A549 (cell line): ENCODE measurements around the gene PHAF1. TPM values are rescaled to one million over a fixed set of nuclear protein-coding genes. Genes with fewer than 3 reads are reported as not detected.
A peak's percentile ranks its signal among the peaks of the same experiment; 100 is the strongest.

Experiments
- ATAC-seq, 2 experiments: fragments of 200-7000 bp in 1 of 2; fragments of >200 bp in 1 of 2; cut with Nextera tagmentation in 1 of 2; cut with Tn5 transposase in 1 of 2; 3 replicates each; pipeline versions ENCODE4 v1.8.0 to v1.9.1; 2018 to 2020; ENCODE audit warnings: mild to moderate bottlenecking in 1 of 2, moderate library complexity in 1 of 2
- CTCF ChIA-PET: fragments of 300-600 bp; sonication (Branson Sonifier 250); formaldehyde crosslinking; extraction: SDS; loops from one replicate; lab custom pipeline; 2021; ENCODE audit warnings: antibody characterized with exemption, inconsistent platforms; lab: Yijun Ruan, JAX
- POLR2A ChIA-PET: fragments of 350-600 bp; formaldehyde crosslinking; extraction: SDS; loops from one replicate; lab custom pipeline; 2021; ENCODE audit warnings: antibody characterized with exemption, inconsistent platforms; lab: Yijun Ruan, JAX
- DNase-seq, 2 experiments: peaks; one replicate each; pipeline versions ENCODE4 v3.0.0 to v3.0.0-alpha.2; 2011 to 2016; ENCODE audit warnings: low read depth in 1 of 2, low spot score in 1 of 2
- FAIRE-seq: peaks from 2 replicates; lab custom pipeline; 2011; peaks lifted over from hg19 to GRCh38; lab: Jason Lieb, UNC
- H3K27ac ChIP-seq, 2 experiments: fragments of >200 bp; sonication (Bioruptor Twin); formaldehyde crosslinking; 3 replicates each; pipeline ENCODE4 v1.5.1; 2016 to 2017
- H3K4me1 ChIP-seq: fragments of >200 bp; sonication (Bioruptor Twin); formaldehyde crosslinking; 3 replicates; pipeline ENCODE4 v1.6.1; 2016
- H3K4me2 ChIP-seq: fragments of >200 bp; sonication (Bioruptor Twin); formaldehyde crosslinking; 3 replicates; pipeline ENCODE4 v1.6.1; 2016
- H3K4me3 ChIP-seq: fragments of >200 bp; sonication (Bioruptor Twin); formaldehyde crosslinking; 3 replicates; pipeline ENCODE4 v1.5.1; 2016
- H3K9me3 ChIP-seq: fragments of >200 bp; sonication (Bioruptor Twin); formaldehyde crosslinking; 3 replicates; pipeline ENCODE4 v1.6.1; 2016
- ATOH8 ChIP-seq: fragments of 250-450 bp; sonication (Bioruptor Pico); IDR thresholded peaks from 2 replicates; pipeline ENCODE4 v1.5.0; 2020; ENCODE audit warnings: low read depth, mild to moderate bottlenecking, moderate library complexity
- BHLHE40 ChIP-seq: IDR thresholded peaks from 2 replicates; pipeline ENCODE4 v1.6.1; 2012; ENCODE audit warnings: low read depth, low read length, inconsistent platforms
- CTCF ChIP-seq: fragments of >200 bp; sonication (Bioruptor Twin); formaldehyde crosslinking; IDR thresholded peaks from 3 replicates; pipeline ENCODE4 v1.5.1; 2016
- EHF ChIP-seq: fragments of 250-450 bp; sonication (Bioruptor Pico); IDR thresholded peaks from 2 replicates; pipeline ENCODE4 v1.5.0; 2020; ENCODE audit warnings: mild to moderate bottlenecking
- EHMT2 ChIP-seq: fragments of 200-600 bp; sonication (generic); IDR thresholded peaks from 2 replicates; pipeline ENCODE4 v1.6.1; 2016; ENCODE audit warnings: antibody characterized with exemption, low read depth, mild to moderate bottlenecking, moderate library complexity
- FOSB ChIP-seq: fragments of 250-450 bp; sonication (Bioruptor Pico); IDR thresholded peaks from 2 replicates; pipeline ENCODE4 v1.5.0; 2020; ENCODE audit warnings: mild to moderate bottlenecking, moderate library complexity
- HOXB13 ChIP-seq: fragments of 250-450 bp; sonication (Bioruptor Pico); IDR thresholded peaks from 2 replicates; pipeline ENCODE4 v1.5.0; 2020; ENCODE audit warnings: low read depth, mild to moderate bottlenecking, moderate library complexity
- HOXB5 ChIP-seq: fragments of 250-450 bp; sonication (Bioruptor Pico); IDR thresholded peaks from 2 replicates; pipeline ENCODE4 v1.5.0; 2020; ENCODE audit warnings: mild to moderate bottlenecking, moderate library complexity
- KDM5A ChIP-seq: fragments of 200-600 bp; sonication (generic); IDR thresholded peaks from 2 replicates; pipeline ENCODE4 v1.6.1; 2016; ENCODE audit warnings: antibody characterized with exemption, mild to moderate bottlenecking
- MAX ChIP-seq: IDR thresholded peaks from 2 replicates; pipeline ENCODE4 v1.6.1; 2012
- MAZ ChIP-seq: fragments of 150-350 bp; IDR thresholded peaks from 2 replicates; pipeline ENCODE4 v1.6.1; 2014; ENCODE audit warnings: antibody characterized with exemption, low read depth, low read length, borderline replicate concordance
- MYC ChIP-seq: IDR thresholded peaks from 2 replicates; pipeline ENCODE4 v1.6.1; 2012; ENCODE audit warnings: mild to moderate bottlenecking, inconsistent platforms, low read length, improper control_type of control experiment, borderline replicate concordance
- NPAS2 ChIP-seq: fragments of 250-450 bp; sonication (Bioruptor Pico); IDR thresholded peaks from 2 replicates; pipeline ENCODE4 v1.8.0; 2022; ENCODE audit warnings: mild to moderate bottlenecking, moderate library complexity, borderline replicate concordance
- NR3C1 ChIP-seq: fragments of >200 bp; sonication (Bioruptor Twin); formaldehyde crosslinking; IDR thresholded peaks from 3 replicates; pipeline ENCODE4 v1.6.1; 2017
- POLR2A ChIP-seq: IDR thresholded peaks from 2 replicates; pipeline ENCODE4 v1.6.1; 2012; ENCODE audit warnings: mild to moderate bottlenecking, low read length
- RAD21 ChIP-seq, 2 experiments: fragments of >200 bp in 1 of 2; sonication (Bioruptor Twin) in 1 of 2; formaldehyde crosslinking in 1 of 2; IDR thresholded peaks in 1 of 2; conservative IDR thresholded peaks in 1 of 2; 2 replicates in 1 of 2; 3 replicates in 1 of 2; pipeline ENCODE4 v1.6.1; 2012 to 2018; ENCODE audit warnings: inconsistent platforms in 1 of 2
- REST ChIP-seq: fragments of 200-600 bp; sonication (generic); IDR thresholded peaks from 2 replicates; pipeline ENCODE4 v1.6.1; 2016; ENCODE audit warnings: antibody characterized with exemption, mild to moderate bottlenecking, moderate library complexity
- SMC3 ChIP-seq: fragments of >200 bp; sonication (Bioruptor Twin); formaldehyde crosslinking; IDR thresholded peaks from 3 replicates; pipeline ENCODE4 v1.6.1; 2018; ENCODE audit warnings: inconsistent platforms
- SREBF2 ChIP-seq: fragments of 450-650 bp; IDR thresholded peaks from 2 replicates; pipeline ENCODE4 v1.6.1; 2014; ENCODE audit warnings: mild to moderate bottlenecking, moderate library complexity
- TFCP2L1 ChIP-seq: fragments of 250-450 bp; sonication (Bioruptor Pico); IDR thresholded peaks from 2 replicates; pipeline ENCODE4 v1.5.0; 2021; ENCODE audit warnings: mild to moderate bottlenecking
- ZFP36 ChIP-seq: fragments of 450-650 bp; IDR thresholded peaks from 2 replicates; pipeline ENCODE4 v1.6.1; 2014; ENCODE audit warnings: borderline replicate concordance; ENCODE audit not compliant: partially characterized antibody
- WGBS: methylation state at CpG from one replicate; pipeline ENCODE4 v1.1.6; 2017; ENCODE audit errors: missing lambda C conversion rate; 5-methylcytosine and 5-hydroxymethylcytosine counted together
- polyA plus RNA-seq, 4 experiments: library from polyadenylated mRNA; depleted of rRNA in 3 of 4; stranded (reverse); fragments of >200 nt; fragmentation: RNase III in 1 of 4; extraction: RNeasy Plus Mini Kit Qiagen cat#74134 plus additional on column Dnase treatment in 1 of 4; gene quantifications; 2 replicates in 3 of 4; 3 replicates in 1 of 4; pipeline ENCODE4 v1.2.3, GENCODE V29; 2011 to 2017
- TF ChIP-seq, protein P1 (sequence below): fragments of 150-350 bp; IDR thresholded peaks from 2 replicates; pipeline ENCODE4 v1.6.1; 2014; ENCODE audit warnings: low read depth, mild to moderate bottlenecking, low read length

Gene PHAF1
- polyA plus RNA-seq, 2 of the 4 experiments (the other 2 are of a cell fraction), result 21.6 to 37.6 TPM

DNA sequence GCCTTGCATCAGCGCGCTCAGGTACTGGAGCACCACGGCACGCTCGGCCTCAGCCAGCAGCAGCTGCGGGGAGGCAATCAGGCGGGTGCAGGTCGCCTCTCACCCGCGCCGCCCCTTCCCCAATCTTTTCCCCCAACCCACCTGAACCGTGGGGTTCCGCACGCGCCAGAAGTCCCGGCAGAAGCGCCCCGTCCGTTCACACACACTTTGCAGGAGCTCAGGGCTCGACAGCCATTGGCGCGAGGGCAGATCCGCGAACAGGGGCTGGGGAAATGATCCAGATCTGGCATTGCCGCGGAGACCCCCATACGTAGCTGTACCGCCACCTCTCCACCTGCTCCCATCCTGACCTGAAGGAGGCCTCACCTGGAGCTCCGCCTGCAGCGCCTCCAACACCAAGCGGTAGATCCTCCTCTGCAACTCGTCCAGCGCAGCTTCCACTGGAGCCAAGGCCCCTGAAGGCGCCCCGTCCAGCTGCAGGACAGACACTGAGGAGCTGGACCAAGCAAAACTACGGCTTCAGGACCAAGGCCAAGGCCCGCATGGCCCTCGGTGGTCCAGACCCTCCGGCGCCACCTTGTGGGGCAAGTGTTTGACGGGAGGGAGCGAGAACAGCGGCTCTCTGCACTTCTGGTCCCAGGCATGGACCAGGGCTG, 75.4 kb downstream of the PHAF1 start:
- H3K4me1 ChIP-seq, result peaks cover 33% of the 10 kb centered on the region
- no peak overlapping the region for H3K27ac ChIP-seq
- CTCF ChIA-PET, result interaction anchor here (0.5 to 10.7 kb wide), 61 partner anchors 9 to 293 kb away, joined by 3 to 162 read pairs (median 5); partner anchors contain the start of genes B3GNT9, CES3, FBXL8 and NOL3
- no peak overlapping the region; the same call in 2 of the 3 replicates for H3K4me3 ChIP-seq
- POLR2A ChIA-PET, result interaction anchor here (1.5 to 1.6 kb wide), 3 partner anchors 11 to 167 kb away, joined by 3 to 4 read pairs (median 3); partner anchors contain the start of gene TMEM208
- WGBS, result 49% methylated on average over 35 of the region's 43 CpGs
- no peaks in the 10 kb centered on the region for H3K9me3 ChIP-seq
- ATAC-seq (peak; percentile 63 to 75), FAIRE-seq (no peak), DNase-seq (peak; percentile 73 to 91)
- H3K4me2 ChIP-seq, result peak overlapping the region; percentile 89
- TF ChIP-seq BHLHE40, result no peak
- TF ChIP-seq MAX, result peak; percentile 77
- TF ChIP-seq REST, result peak; percentile 98
- TF ChIP-seq MAZ, result 0 out of 2 replicates have a peak, but pooled peaks have one; percentile 47
- peak; percentile 73 for TF ChIP-seq CTCF
- no peak for TF ChIP-seq NPAS2 (CRISPR knock-in tag)
- TF ChIP-seq ZFP36, result no peak
- TF ChIP-seq EHF (CRISPR knock-in tag), result 0 out of 2 replicates have a peak, but pooled peaks have one; percentile 30
- TF ChIP-seq FOSB (CRISPR knock-in tag), result no peak
- TF ChIP-seq SMC3, result peak; percentile 91
- peak; percentile 67; the same call in 1 of the 2 replicates for TF ChIP-seq HOXB13
- TF ChIP-seq ATOH8, result 0 out of 2 replicates have a peak, but pooled peaks have one; percentile 40
- no peak for TF ChIP-seq TFCP2L1 (CRISPR knock-in tag)
- TF ChIP-seq EHMT2, result peak; percentile 62
- 0 out of 2 replicates have a peak, but pooled peaks have one; percentile 57 for TF ChIP-seq MYC
- no peak for TF ChIP-seq SREBF2
- TF ChIP-seq, protein P1, sequence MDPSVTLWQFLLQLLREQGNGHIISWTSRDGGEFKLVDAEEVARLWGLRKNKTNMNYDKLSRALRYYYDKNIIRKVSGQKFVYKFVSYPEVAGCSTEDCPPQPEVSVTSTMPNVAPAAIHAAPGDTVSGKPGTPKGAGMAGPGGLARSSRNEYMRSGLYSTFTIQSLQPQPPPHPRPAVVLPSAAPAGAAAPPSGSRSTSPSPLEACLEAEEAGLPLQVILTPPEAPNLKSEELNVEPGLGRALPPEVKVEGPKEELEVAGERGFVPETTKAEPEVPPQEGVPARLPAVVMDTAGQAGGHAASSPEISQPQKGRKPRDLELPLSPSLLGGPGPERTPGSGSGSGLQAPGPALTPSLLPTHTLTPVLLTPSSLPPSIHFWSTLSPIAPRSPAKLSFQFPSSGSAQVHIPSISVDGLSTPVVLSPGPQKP, result no peak
- peak; percentile 73 to 74 for TF ChIP-seq RAD21 (conservative IDR thresholded peaks at IDR 0.05 in 1 of 2, IDR thresholded peaks at IDR 0.05 in 1 of 2)
- no peak for TF ChIP-seq POLR2A
- peak; percentile 70; the same call in 1 of the 2 replicates for TF ChIP-seq HOXB5 (CRISPR knock-in tag)
- no peak for TF ChIP-seq KDM5A
- no peak for TF ChIP-seq NR3C1
- TF ChIP-seq, all 56 proteins: peak for 12
